Ovary (tissue), 3 donors: Measurements from ENCODE around the gene ZNF500.

Experiments
- CTCF ChIP-seq, 3 donors: fragments of 450-650 bp in 2 of 3; fragments of 200-600 bp in 1 of 3; IDR thresholded peaks; one replicate each; pipeline versions ENCODE4 v1.5.1 to v1.8.0; 2016 to 2022; ENCODE audit warnings: antibody characterized with exemption in 3 of 3, mild to moderate bottlenecking in 1 of 3
- POLR2A ChIP-seq: fragments of 450-650 bp; IDR thresholded peaks from one replicate; pipeline ENCODE4 v1.6.1; 2017; ENCODE audit warnings: antibody characterized with exemption, mild to moderate bottlenecking, moderate library complexity
- donor health status: DM: no; HTN: no; CAD: no.

- TF ChIP-seq POLR2A (no peak), CTCF (IDR thresholded peaks at IDR 0.05) (no peak)
These were observed 10.5 kb upstream of the ZNF500 start for GRCh38 chr16:4777339-4778049.
